ENCODE measurements around the gene CLEC10A.
"Not testable (repeated sequence)": the region's sequence is repeated elsewhere in the genome, so short reads cannot be mapped to it uniquely, and the experiment has no call there.

The CLEC10A gene

GRCh38 chr17:7079581-7080455, at the start of gene CLEC10A:
CLEC10A (minus strand) TSS chr17:7080251; CDS start chr17:7078812, 1,439 bp downstream.
- Histone ChIP-seq H3K27me3 (replicated peaks; ENCODE audit: insufficient read depth, low read length) (peaks cover 81% of the 10 kb centered on the region), H3K27ac (ENCODE audit: low read length) (no peak within 1 kb of the TSS), H3K9me2 (replicated peaks; ENCODE audit: insufficient read depth, low read length) (no peaks in the 10 kb centered on the region), H3K4me2 (ENCODE audit: low read depth, low read length) (no peak within 1 kb of the TSS), H3F3A (ENCODE audit: insufficient read depth, low read length) (no peaks in the 10 kb centered on the region; the same call in 1 of the 2 replicates), H4K20me1 (ENCODE audit: insufficient read depth, low read length) (no peaks in the 10 kb centered on the region), H3K4me3 (ENCODE audit: low read length) (no peak within 1 kb of the TSS), H3K79me2 (ENCODE audit: low read length) (no peaks in the 10 kb centered on the region), H3K9ac (ENCODE audit: low read length) (no peak within 1 kb of the TSS), H3K36me3 (replicated peaks; ENCODE audit: insufficient read depth, low read length) (no peaks in the 10 kb centered on the region), H3K4me1 (ENCODE audit: low read length) (peaks cover 5% of the 10 kb centered on the region; the same call in 1 of the 2 replicates), H3K9me3 (replicated peaks; ENCODE audit: insufficient read depth, low read length) (no peaks in the 10 kb centered on the region), H2AFZ (ENCODE audit: low read length) (no peak within 1 kb of the TSS)
- no peak for DNase-seq
- TF ChIP-seq CTCF (IDR thresholded peaks at IDR 0.05; ENCODE audit: low read length) (no peak), EZH2phosphoT487 (IDR thresholded peaks at IDR 0.05; ENCODE audit: low read length) (no peak), EZH2 (optimal IDR thresholded peaks at IDR 0.05; ENCODE audit: low read depth, low read length) (no peak)

GRCh38 chr17:7129311-7129710, 49.3 kb upstream of the CLEC10A start:
- Histone ChIP-seq H3K9me2 (replicated peaks; ENCODE audit: insufficient read depth, low read length) (no peaks in the 10 kb centered on the region), H3K4me3 (ENCODE audit: low read length) (no peak overlapping the region), H3F3A (ENCODE audit: insufficient read depth, low read length) (peaks cover 10% of the 10 kb centered on the region), H3K9ac (ENCODE audit: low read length) (no peak overlapping the region), H3K4me1 (ENCODE audit: low read length) (peaks cover 11% of the 10 kb centered on the region), H2AFZ (ENCODE audit: low read length) (no peak overlapping the region), H3K9me3 (replicated peaks; ENCODE audit: insufficient read depth, low read length) (no peaks in the 10 kb centered on the region), H3K27ac (ENCODE audit: low read length) (no peak overlapping the region), H3K4me2 (ENCODE audit: low read depth, low read length) (no peak overlapping the region), H4K20me1 (ENCODE audit: insufficient read depth, low read length) (no peaks in the 10 kb centered on the region), H3K27me3 (replicated peaks; ENCODE audit: insufficient read depth, low read length) (no peaks in the 10 kb centered on the region), H3K36me3 (replicated peaks; ENCODE audit: insufficient read depth, low read length) (no peaks in the 10 kb centered on the region), H3K79me2 (ENCODE audit: low read length) (no peaks in the 10 kb centered on the region)
- DNase-seq = no peak
- TF ChIP-seq CTCF (IDR thresholded peaks at IDR 0.05; ENCODE audit: low read length) = no peak
- no peak for TF ChIP-seq EZH2 (optimal IDR thresholded peaks at IDR 0.05; ENCODE audit: low read depth, low read length)
- TF ChIP-seq EZH2phosphoT487 (IDR thresholded peaks at IDR 0.05; ENCODE audit: low read length) = no peak

GRCh38 chr17:7128160-7128559, 48.1 kb upstream of the CLEC10A start:
- Histone ChIP-seq H3K4me3 (ENCODE audit: low read length) (no peak overlapping the region), H3K27me3 (replicated peaks; ENCODE audit: insufficient read depth, low read length) (no peaks in the 10 kb centered on the region), H3K36me3 (replicated peaks; ENCODE audit: insufficient read depth, low read length) (no peaks in the 10 kb centered on the region), H3K27ac (ENCODE audit: low read length) (no peak overlapping the region), H2AFZ (ENCODE audit: low read length) (no peak overlapping the region), H3F3A (ENCODE audit: insufficient read depth, low read length) (peaks cover 10% of the 10 kb centered on the region), H3K4me1 (ENCODE audit: low read length) (peaks cover 5% of the 10 kb centered on the region), H3K9ac (ENCODE audit: low read length) (no peak overlapping the region), H3K9me3 (replicated peaks; ENCODE audit: insufficient read depth, low read length) (no peaks in the 10 kb centered on the region), H4K20me1 (ENCODE audit: insufficient read depth, low read length) (no peaks in the 10 kb centered on the region), H3K4me2 (ENCODE audit: low read depth, low read length) (no peak overlapping the region), H3K9me2 (replicated peaks; ENCODE audit: insufficient read depth, low read length) (no peaks in the 10 kb centered on the region), H3K79me2 (ENCODE audit: low read length) (no peaks in the 10 kb centered on the region)
- TF ChIP-seq EZH2phosphoT487 (IDR thresholded peaks at IDR 0.05; ENCODE audit: low read length) (no peak), CTCF (IDR thresholded peaks at IDR 0.05; ENCODE audit: low read length) (no peak), EZH2 (optimal IDR thresholded peaks at IDR 0.05; ENCODE audit: low read depth, low read length) (no peak)
- no peak for DNase-seq

- H3K9me3 ChIP-seq (replicated peaks; ENCODE audit: insufficient read depth, low read length); H3K27ac ChIP-seq (ENCODE audit: low read length); H3K4me1 ChIP-seq (ENCODE audit: low read length); H2AFZ ChIP-seq (ENCODE audit: low read length); H3F3A ChIP-seq (ENCODE audit: insufficient read depth, low read length); H4K20me1 ChIP-seq (ENCODE audit: insufficient read depth, low read length); H3K9ac ChIP-seq (ENCODE audit: low read length); H3K4me2 ChIP-seq (ENCODE audit: low read depth, low read length); H3K79me2 ChIP-seq (ENCODE audit: low read length); DNase-seq; H3K9me2 ChIP-seq (replicated peaks; ENCODE audit: insufficient read depth, low read length); H3K4me3 ChIP-seq (ENCODE audit: low read length); H3K27me3 ChIP-seq (replicated peaks; ENCODE audit: insufficient read depth, low read length); H3K36me3 ChIP-seq (replicated peaks; ENCODE audit: insufficient read depth, low read length): not testable (repeated sequence)
Observed at GRCh38 chr17:7127501-7127900, 47.5 kb upstream of the CLEC10A start.

GRCh38 chr17:7126386-7126785, 46.3 kb upstream of the CLEC10A start:
- DNase-seq; H4K20me1 ChIP-seq (ENCODE audit: insufficient read depth, low read length); H3K27me3 ChIP-seq (replicated peaks; ENCODE audit: insufficient read depth, low read length); H3K4me3 ChIP-seq (ENCODE audit: low read length); H3K27ac ChIP-seq (ENCODE audit: low read length); H2AFZ ChIP-seq (ENCODE audit: low read length); H3F3A ChIP-seq (ENCODE audit: insufficient read depth, low read length); H3K79me2 ChIP-seq (ENCODE audit: low read length); H3K9ac ChIP-seq (ENCODE audit: low read length); H3K36me3 ChIP-seq (replicated peaks; ENCODE audit: insufficient read depth, low read length); H3K4me1 ChIP-seq (ENCODE audit: low read length); H3K9me2 ChIP-seq (replicated peaks; ENCODE audit: insufficient read depth, low read length); H3K4me2 ChIP-seq (ENCODE audit: low read depth, low read length); H3K9me3 ChIP-seq (replicated peaks; ENCODE audit: insufficient read depth, low read length): not testable (repeated sequence)
